GM12878 (cell line): ENCODE data around the gene TCEANC. TPM values are rescaled to one million over a fixed set of nuclear protein-coding genes. Genes with fewer than 3 reads are reported as not detected.

Experiments
- ATAC-seq: fragments of 200-7000 bp; cut with Tn5 transposase; 3 replicates; pipeline ENCODE4 v1.9.1; 2020; ENCODE audit warnings: mild to moderate bottlenecking, moderate library complexity
- BruUV-seq: library from RNA; stranded (reverse); fragments of 400-500 nt; replicated peaks from 2 replicates; lab custom pipeline; 2021; lab: Mats Ljungman, UMichigan
- CTCF ChIA-PET: fragments of 300-600 bp; sonication (Branson Sonifier 250); formaldehyde crosslinking; extraction: SDS; loops from one replicate; lab custom pipeline; 2021; ENCODE audit warnings: inconsistent platforms; lab: Yijun Ruan, JAX
- POLR2A ChIA-PET: fragments of 350-600 bp; formaldehyde crosslinking; extraction: SDS; loops from one replicate; lab custom pipeline; 2021; ENCODE audit warnings: inconsistent platforms; lab: Charles Lee
- RAD21 ChIA-PET: fragments of 300-600 bp; sonication (Branson Sonifier 250); formaldehyde crosslinking; loops from one replicate; lab custom pipeline; 2023; ENCODE audit warnings: antibody characterized with exemption; ENCODE audit not compliant: unreplicated experiment; lab: Charles Lee
- SMC1A ChIA-PET: fragments of 300-600 bp; sonication (Branson Sonifier 250); formaldehyde crosslinking; loops from one replicate; lab custom pipeline; 2023; ENCODE audit not compliant: unreplicated experiment, uncharacterized antibody; lab: Charles Lee
- DNase-seq: peaks from one replicate; pipeline ENCODE4 v3.0.0-alpha.2; 2011; ENCODE audit warnings: low read depth, low spot score
- FAIRE-seq: peaks from 3 replicates; lab custom pipeline; 2011; peaks lifted over from hg19 to GRCh38; lab: Jason Lieb, UNC
- H2AFZ ChIP-seq: 2 replicates; pipeline ENCODE4 v1.6.0; 2011; ENCODE audit warnings: low read depth, low read length, control low read depth; ENCODE audit not compliant: control insufficient read depth
- H3K27ac ChIP-seq: 2 replicates; pipeline ENCODE4 v1.5.1; 2011; ENCODE audit warnings: control low read depth; ENCODE audit not compliant: control insufficient read depth, insufficient read depth
- H3K27me3 ChIP-seq, 2 experiments: replicated peaks in 1 of 2; 2 replicates each; pipeline versions ENCODE4 v1.6.0 to v1.6.1; 2011; ENCODE audit warnings: low read length in 1 of 2; ENCODE audit not compliant: control insufficient read depth in 2 of 2, insufficient read depth in 2 of 2
- H3K36me3 ChIP-seq, 2 experiments: 2 replicates each; pipeline ENCODE4 v1.5.1; 2011; ENCODE audit warnings: low read length in 1 of 2; ENCODE audit not compliant: control insufficient read depth in 2 of 2, insufficient read depth in 2 of 2
- H3K4me1 ChIP-seq: 2 replicates; pipeline ENCODE4 v1.6.1; 2011; ENCODE audit warnings: mild to moderate bottlenecking, low read length, moderate library complexity, mixed read lengths; ENCODE audit not compliant: control insufficient read depth, insufficient read depth
- H3K4me2 ChIP-seq: 2 replicates; pipeline ENCODE4 v1.6.0; 2011; ENCODE audit warnings: control low read depth; ENCODE audit not compliant: control insufficient read depth, insufficient read depth
- H3K4me3 ChIP-seq: fragments of 200-600 bp; sonication (generic); 2 replicates; pipeline ENCODE4 v1.5.1; 2016
- H3K79me2 ChIP-seq: 2 replicates; pipeline ENCODE4 v1.6.0; 2011; ENCODE audit warnings: low read length; ENCODE audit not compliant: control insufficient read depth, insufficient read depth
- H3K9ac ChIP-seq: 2 replicates; pipeline ENCODE4 v1.8.0; 2011; ENCODE audit warnings: low read length, control low read depth, mixed read lengths; ENCODE audit not compliant: control insufficient read depth, insufficient read depth
- H3K9me3 ChIP-seq: replicated peaks from 3 replicates; pipeline ENCODE4 v1.5.1; 2011; ENCODE audit warnings: mild to moderate bottlenecking, low read length; ENCODE audit not compliant: control insufficient read depth, insufficient read depth
- H4K20me1 ChIP-seq: 2 replicates; pipeline ENCODE4 v1.6.0; 2011; ENCODE audit not compliant: control insufficient read depth, insufficient read depth
- CUX1 ChIP-seq: IDR thresholded peaks from 2 replicates; pipeline ENCODE4 v1.6.1; 2012; ENCODE audit warnings: improper control_type of control experiment, low read depth, low read length; ENCODE audit not compliant: insufficient replicate concordance
- RAD51 ChIP-seq: fragments of 450-650 bp; IDR thresholded peaks from 2 replicates; pipeline ENCODE4 v1.6.1; 2016; ENCODE audit warnings: moderate library complexity, mild to moderate bottlenecking, inconsistent platforms
- SKIL ChIP-seq: fragments of 450-650 bp; IDR thresholded peaks from 2 replicates; pipeline ENCODE4 v1.6.1; 2017; ENCODE audit warnings: mild to moderate bottlenecking, low read depth, inconsistent platforms; ENCODE audit not compliant: poor library complexity, severe bottlenecking
- WGBS: methylation state at CpG from one replicate; pipeline ENCODE4 v1.1.6; 2016; ENCODE audit warnings: low lambda C conversion rate; ENCODE audit not compliant: insufficient replicate concordance, insufficient coverage; ENCODE audit errors: missing lambda C conversion rate; 5-methylcytosine and 5-hydroxymethylcytosine counted together
- in situ Hi-C: fragments of 300-500 bp; cut with MboI; formaldehyde crosslinking; loops from 9 replicates; pipeline ENCODE4 v1.14.3; 2018; ENCODE audit warnings: mixed read lengths
- intact Hi-C: fragments of 100-400 bp; cut with micrococcal nuclease; formaldehyde crosslinking; loops from one replicate; pipeline ENCODE4 v1.14.2; 2022; ENCODE audit not compliant: unreplicated experiment
- polyA plus RNA-seq, 11 experiments: library from polyadenylated mRNA; depleted of rRNA in 4 of 11; unstranded in 6 of 11; stranded (reverse) in 5 of 11; fragments of >200 nt; fragmentation: Nextera tagmentation in 4 of 11; fragmentation: Illumina TruSeq in 1 of 11; extraction: Ambion mirVana in 4 of 11; extraction: Trizol in 1 of 11; gene quantifications; 1 replicate in 1 of 11; 2 replicates in 10 of 11; pipeline versions ENCODE4 v1.2.1 to v1.2.3, GENCODE V29; 2011 to 2016; ENCODE audit warnings: inconsistent platforms in 2 of 11, missing spikeins in 2 of 11, low read depth in 1 of 11
- total RNA-seq, 4 experiments: library from RNA; depleted of rRNA in 3 of 4; stranded (reverse); fragments of >200 nt in 3 of 4; fragmentation: Illumina TruSeq in 1 of 4; extraction: Trizol in 1 of 4; gene quantifications; 2 replicates each; pipeline versions ENCODE4 v1.2.1 to v1.2.3, GENCODE V29; 2013 to 2021

TCEANC gene
- total and polyA plus RNA-seq, 10 of the 15 experiments (the other 5 are each of a cell fraction or from before 2014, with no cell fraction given): 1.1 to 4.9 (median 2.9) TPM

- no peak for TF ChIP-seq SKIL
- TF ChIP-seq, all 136 proteins: peak for 8
Observed at GRCh38 chrX:13697976-13698375, 45.0 kb downstream of the TCEANC start (continued).

- RAD21 ChIA-PET: interaction anchor here (1.2 to 11.4 kb wide), 13 partner anchors 9 to 611 kb away, joined by 3 to 201 read pairs (median 22); partner anchors contain the start of genes GEMIN8, OFD1, RAB9A and TCEANC
- H3K9ac ChIP-seq: peak overlapping the region; percentile 37
- no peak overlapping the region for H2AFZ ChIP-seq
- H3K4me2 ChIP-seq: peak overlapping the region; percentile 77
- POLR2A ChIA-PET: interaction anchor here (0.6 to 10.2 kb wide), 14 partner anchors 10 to 692 kb away, joined by 3 to 130 read pairs (median 6); partner anchors contain the start of genes OFD1, RAB9A and TRAPPC2
- intact Hi-C loops: loop anchor here (10.0 kb wide), 1 partner anchor 744 kb away; no protein-coding TSS in a partner anchor
- no peak for TF ChIP-seq CUX1
- TF ChIP-seq RAD51: 0 out of 2 replicates have a peak, but pooled peaks have one; percentile 10
- TF ChIP-seq, all 136 proteins: peak for 1
- ATAC-seq: no peak
- in situ Hi-C loops: no loop called here
- Histone ChIP-seq H3K9me3 (no peaks in the 10 kb centered on the region; the same call in 2 of the 3 replicates), H3K79me2 (peaks cover 98% of the 10 kb centered on the region), H3K27me3 (no peaks in the 10 kb centered on the region), H4K20me1 (peaks cover 5% of the 10 kb centered on the region), H3K4me3 (peak overlapping the region; percentile 49), H3K4me1 (peaks cover 37% of the 10 kb centered on the region), H3K36me3 (peaks cover 1 to 3% of the 10 kb centered on the region in 2 experiments; a peak in 2 of 4 replicates), H3K27ac (peak overlapping the region; percentile 69)
- no peak for DNase-seq
- SMC1A ChIA-PET: interaction anchor here (0.7 to 13.8 kb wide), 16 partner anchors 12 to 153 kb away, joined by 3 to 198 read pairs (median 6); partner anchors contain the start of genes OFD1, RAB9A and TRAPPC2
- BruUV-seq: no TSS peak
- no peak for FAIRE-seq
- CTCF ChIA-PET: interaction anchor here (0.9 to 10.2 kb wide), 11 partner anchors 10 to 333 kb away, joined by 3 to 89 read pairs (median 6); partner anchors contain the start of genes OFD1, RAB9A and TRAPPC2
- 79% methylated on average over 1 of the region's 1 CpG for WGBS
Observed at GRCh38 chrX:13698432-13698831, 45.5 kb downstream of the TCEANC start.
